Retinal pigment epithelial cell (primary cell): ENCODE data around the gene ABHD2.
"Not testable (repeated sequence)": the region's sequence is repeated elsewhere in the genome, so short reads cannot be mapped to it uniquely, and the experiment has no call there.

Source experiments
- DNase-seq: peaks from one replicate; pipeline ENCODE4 v3.0.0-alpha.2; 2010; ENCODE audit warnings: low read depth
- H3K4me3 ChIP-seq: 2 replicates; pipeline ENCODE4 v1.5.1; 2011; ENCODE audit warnings: mild to moderate bottlenecking, low read length, control low read depth, moderate library complexity
- CTCF ChIP-seq: conservative IDR thresholded peaks from 2 replicates; pipeline ENCODE4 v1.5.1; 2011; ENCODE audit warnings: low read depth, low read length, control low read depth, inconsistent platforms

The ABHD2 gene

GRCh38 chr15:89248584-89248983 lies 160.3 kb downstream of the ABHD2 start:
- no peak for DNase-seq

GRCh38 chr15:89250142-89250541 lies 161.9 kb downstream of the ABHD2 start:
- not testable (repeated sequence) for H3K4me3 ChIP-seq, DNase-seq

More at GRCh38 chr15:89248584-89248983, 160.3 kb downstream of the ABHD2 start:
- no peak overlapping the region for H3K4me3 ChIP-seq
- TF ChIP-seq CTCF = no peak
